Skeletal muscle cell (primary cell): ENCODE results near the gene TEX9.
A peak's percentile ranks its signal among the peaks of the same experiment; 100 is the strongest.
"Not testable (repeated sequence)": the region's sequence is repeated elsewhere in the genome, so short reads cannot be mapped to it uniquely, and the experiment has no call there.

Experiments used
- DNase-seq: peaks from one replicate; pipeline ENCODE4 v3.0.0-alpha.2; 2010; ENCODE audit warnings: low read depth
- H3K4me3 ChIP-seq: 2 replicates; pipeline ENCODE4 v1.5.1; 2011; ENCODE audit warnings: low read depth, mild to moderate bottlenecking, control low read depth, low read length, moderate library complexity

TEX9 gene

GRCh38 chr15:56365075-56365711 lies at the start of gene TEX9:
Gene TEX9 (plus strand): TSS chr15:56365426. CDS start chr15:56365451, 25 bp downstream.
- peak within 1 kb of the TSS; percentile 90 for H3K4me3 ChIP-seq
- peak; percentile 44 for DNase-seq

DNA sequence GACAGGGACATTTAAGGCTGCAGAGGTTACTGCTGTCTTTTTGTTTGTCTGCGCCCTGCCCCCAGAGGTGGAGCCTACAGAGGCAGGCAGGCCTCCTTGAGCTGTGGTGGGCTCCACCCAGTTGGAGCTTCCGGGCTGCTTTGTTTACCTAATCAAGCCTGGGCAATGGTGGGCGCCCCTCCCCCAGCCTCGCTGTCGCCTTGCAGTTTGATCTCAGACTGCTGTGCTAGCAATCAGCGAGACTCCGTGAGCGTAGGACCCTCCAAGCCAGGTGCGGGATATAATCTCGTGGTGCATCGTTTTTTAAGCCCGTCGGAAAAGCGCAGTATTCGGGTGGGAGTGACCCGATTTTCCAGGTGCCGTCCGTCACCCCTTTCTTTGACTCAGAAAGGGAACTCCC lies 48.7 kb upstream of the TEX9 start:
- DNase-seq, H3K4me3 ChIP-seq: not testable (repeated sequence)

- H3K4me3 ChIP-seq = no peak overlapping the region
- no peak for DNase-seq
These were observed 44.9 kb upstream of the TEX9 start for GRCh38 chr15:56320316-56320715.

DNA sequence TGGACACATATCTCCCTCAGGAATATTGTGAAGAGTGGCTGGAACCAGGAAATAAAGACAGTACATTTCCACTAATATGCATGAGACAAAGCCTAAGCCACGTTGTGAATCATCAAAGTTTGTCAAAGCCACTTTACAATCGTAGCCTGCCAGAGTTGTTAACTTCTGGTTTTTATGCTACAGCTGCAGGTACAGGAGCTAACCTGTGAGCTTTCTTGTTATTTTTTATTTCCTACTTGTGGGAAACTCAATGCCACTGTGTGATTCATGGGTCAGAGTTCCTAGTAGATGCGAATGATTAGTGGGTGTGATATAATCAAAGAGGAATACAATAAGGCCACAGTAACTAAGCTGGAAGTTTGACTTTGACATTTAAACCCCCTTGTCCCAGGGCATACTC lies 44.4 kb upstream of the TEX9 start:
- no peak for DNase-seq
- H3K4me3 ChIP-seq = no peak overlapping the region

DNA sequence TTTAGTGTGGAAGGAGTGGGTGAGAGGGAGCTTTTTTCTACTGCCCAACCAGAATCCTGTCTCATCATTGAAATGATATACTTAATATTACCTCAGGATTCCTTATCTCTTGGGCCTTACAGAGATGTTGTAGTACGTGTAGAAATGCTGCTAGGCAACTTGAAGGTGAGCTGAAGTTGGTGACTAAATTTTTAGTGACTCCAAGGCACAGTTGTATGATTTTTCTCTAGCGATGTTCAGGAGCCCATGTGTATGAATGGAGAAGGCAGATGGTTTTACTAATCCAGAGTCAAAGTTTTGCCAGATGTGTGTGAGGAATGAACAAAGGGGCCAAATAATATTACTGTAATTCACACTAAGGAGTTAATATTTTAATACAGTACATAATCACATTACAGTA lies 42.8 kb upstream of the TEX9 start:
- no peak overlapping the region for H3K4me3 ChIP-seq
- no peak for DNase-seq

DNA sequence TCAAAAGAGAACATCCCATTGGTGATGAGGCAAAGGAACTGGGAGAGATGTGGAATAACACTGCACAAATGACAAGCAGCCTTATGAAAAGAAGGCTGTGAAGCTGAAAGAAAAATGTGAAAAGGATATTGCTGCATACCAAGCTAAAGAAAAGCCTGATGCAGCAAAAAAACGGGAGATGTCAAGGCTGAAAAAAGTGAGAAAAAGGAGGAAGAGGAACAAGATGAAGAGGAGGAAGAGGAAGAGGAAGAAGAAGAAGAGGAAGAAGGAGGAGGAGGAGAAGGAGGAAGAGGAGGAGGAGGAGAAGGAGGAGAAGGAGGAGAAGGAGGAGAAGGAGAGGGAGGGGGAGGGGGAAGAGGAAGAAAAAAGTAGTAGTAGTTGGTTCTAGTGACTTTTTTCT lies 41.8 kb upstream of the TEX9 start:
- DNase-seq = no peak
- no peak overlapping the region for H3K4me3 ChIP-seq

- DNase-seq = no peak
- H3K4me3 ChIP-seq = no peak overlapping the region
These were observed 40.0 kb upstream of the TEX9 start for GRCh38 chr15:56325186-56325585.

GRCh38 chr15:56327721-56328502 lies 37.3 kb upstream of the TEX9 start:
- H3K4me3 ChIP-seq = no peak overlapping the region
- DNase-seq = no peak

DNA sequence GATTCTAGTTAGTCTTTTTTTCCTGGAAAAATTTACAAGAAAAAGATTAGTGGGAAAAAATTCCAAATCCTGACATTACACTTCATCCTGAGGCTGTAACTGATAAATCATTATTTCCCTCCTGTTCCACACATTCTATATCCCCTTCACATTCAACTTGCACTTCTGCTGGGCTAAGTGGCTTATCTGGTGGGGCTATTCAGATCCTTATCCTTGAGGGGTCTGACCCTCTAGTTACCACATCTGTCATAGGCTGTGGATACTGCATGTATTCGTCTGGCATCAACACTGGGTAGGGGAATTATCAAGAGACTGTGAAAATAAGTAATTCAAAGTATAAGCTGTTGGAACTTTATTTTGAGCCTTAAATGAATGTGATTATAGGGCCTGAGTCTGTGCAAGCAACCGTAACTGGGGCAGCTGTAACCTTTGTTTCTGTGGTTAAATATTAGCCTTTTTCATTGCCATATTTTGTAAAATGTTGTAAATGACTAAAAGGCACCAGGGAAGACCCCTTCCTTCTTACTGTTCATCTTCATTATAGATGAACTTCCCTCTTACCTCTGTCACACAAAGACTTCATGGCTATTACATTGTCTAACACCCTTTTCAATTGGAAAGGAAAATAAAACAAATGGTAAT lies 28.0 kb upstream of the TEX9 start:
- no peak overlapping the region for H3K4me3 ChIP-seq
- DNase-seq = no peak

DNA sequence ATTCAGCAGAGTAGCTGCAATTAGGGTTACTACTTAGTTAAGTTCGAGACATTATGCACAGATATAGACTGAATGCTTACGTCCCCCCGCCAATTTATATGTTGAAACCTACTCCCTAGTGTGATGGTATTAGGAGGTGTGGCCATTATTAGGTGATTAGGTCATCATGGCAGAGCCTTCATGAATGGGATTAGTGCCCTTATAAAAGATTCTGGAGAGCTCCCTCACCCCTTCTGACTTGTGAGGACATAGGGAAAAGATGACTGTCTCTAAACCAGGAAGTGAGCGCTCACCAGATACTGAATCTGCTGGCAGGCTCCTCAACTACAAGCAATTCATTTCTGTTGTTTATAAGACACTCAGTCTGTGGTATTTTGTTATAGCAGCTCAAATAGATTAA lies 25.6 kb upstream of the TEX9 start:
- no peak for DNase-seq

DNA sequence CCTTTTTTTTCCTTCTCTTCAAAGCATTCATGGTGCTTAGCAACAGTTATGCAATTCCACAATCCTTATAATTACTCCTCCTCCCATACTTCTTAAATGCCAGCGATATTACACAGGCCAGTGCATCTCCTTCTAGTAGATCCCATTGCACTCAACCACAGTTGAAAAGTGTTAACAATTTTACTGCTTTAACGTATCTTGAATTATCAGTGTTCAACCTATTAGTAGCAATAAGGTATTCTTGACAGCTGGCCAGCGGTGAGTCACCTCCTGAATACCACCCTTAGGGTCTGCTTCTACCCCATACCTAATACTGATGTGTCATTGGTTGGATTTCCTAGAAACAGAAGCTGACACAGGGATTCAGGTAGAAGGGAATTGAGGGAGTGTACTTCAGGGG lies 24.0 kb upstream of the TEX9 start:
- no peak for DNase-seq
- no peak overlapping the region for H3K4me3 ChIP-seq

More for the DNA sequence above, 25.6 kb upstream of the TEX9 start:
- no peak overlapping the region for H3K4me3 ChIP-seq

DNA sequence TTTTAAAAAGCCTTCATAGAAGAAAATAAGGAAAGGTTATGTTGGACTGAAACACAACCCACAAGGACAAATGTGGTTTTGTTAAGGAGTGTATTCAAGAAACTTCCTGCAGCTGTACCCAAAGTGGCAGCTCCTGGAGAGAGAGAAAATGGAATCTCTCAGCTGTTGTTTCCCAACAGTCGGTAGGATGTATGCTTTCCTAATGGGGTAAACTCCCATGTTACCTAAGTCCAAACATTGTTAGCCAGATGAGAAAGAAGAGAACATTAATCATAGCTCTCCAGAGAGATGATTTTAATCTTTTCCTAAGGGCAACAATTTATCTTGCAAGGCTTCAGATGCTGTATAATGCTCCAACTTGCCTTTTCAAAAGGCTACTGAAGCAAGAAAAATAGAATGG lies 22.6 kb upstream of the TEX9 start:
- peak; percentile 25 for DNase-seq
- H3K4me3 ChIP-seq = no peak overlapping the region

GRCh38 chr15:56343879-56344278 lies 21.3 kb upstream of the TEX9 start:
- no peak overlapping the region for H3K4me3 ChIP-seq

GRCh38 chr15:56344336-56344735 lies 20.9 kb upstream of the TEX9 start:
- DNase-seq = no peak
- H3K4me3 ChIP-seq = no peak overlapping the region

More at GRCh38 chr15:56343879-56344278, 21.3 kb upstream of the TEX9 start:
- DNase-seq = no peak

GRCh38 chr15:56346414-56346813 lies 18.8 kb upstream of the TEX9 start:
- DNase-seq = no peak
- H3K4me3 ChIP-seq = no peak overlapping the region

DNA sequence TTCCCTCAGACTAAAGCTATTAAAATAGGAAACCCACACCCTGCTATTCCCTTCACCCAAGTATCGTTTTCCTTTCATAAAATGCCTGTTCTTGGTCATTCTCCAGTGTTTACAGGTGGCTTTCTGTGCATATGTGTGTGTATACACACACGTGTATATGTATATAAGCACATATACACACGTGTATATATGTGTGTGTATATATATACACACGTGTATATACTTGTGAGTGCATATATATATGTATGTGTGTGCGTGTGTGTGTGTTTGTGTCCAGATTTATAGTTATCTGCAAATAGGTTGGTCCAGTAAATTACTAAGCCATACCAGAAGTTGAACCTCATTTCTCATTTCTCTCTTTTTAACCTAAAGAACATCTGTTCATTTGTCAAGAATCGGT lies 15.7 kb upstream of the TEX9 start:
- no peak for DNase-seq
- no peak overlapping the region for H3K4me3 ChIP-seq

DNA sequence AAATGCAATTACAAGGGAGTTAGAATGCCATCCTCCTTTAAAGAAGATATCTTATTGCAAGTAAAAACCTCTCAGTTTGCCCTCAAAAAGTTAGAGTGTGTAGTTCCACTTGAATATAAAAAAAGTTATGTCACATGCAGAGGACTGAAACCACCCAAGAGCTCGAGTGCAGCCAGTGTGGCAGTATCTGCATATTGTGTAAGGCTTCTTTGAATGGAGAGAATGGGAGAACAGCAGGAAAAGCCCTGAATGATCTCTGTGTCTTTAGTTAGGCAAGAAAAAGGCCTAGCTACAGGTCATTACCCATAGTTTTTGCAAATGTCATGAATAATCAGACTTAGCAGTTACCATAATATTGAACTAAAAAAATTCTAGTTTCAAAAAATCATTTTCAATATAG lies 13.9 kb upstream of the TEX9 start:
- no peak overlapping the region for H3K4me3 ChIP-seq
- no peak for DNase-seq

DNA sequence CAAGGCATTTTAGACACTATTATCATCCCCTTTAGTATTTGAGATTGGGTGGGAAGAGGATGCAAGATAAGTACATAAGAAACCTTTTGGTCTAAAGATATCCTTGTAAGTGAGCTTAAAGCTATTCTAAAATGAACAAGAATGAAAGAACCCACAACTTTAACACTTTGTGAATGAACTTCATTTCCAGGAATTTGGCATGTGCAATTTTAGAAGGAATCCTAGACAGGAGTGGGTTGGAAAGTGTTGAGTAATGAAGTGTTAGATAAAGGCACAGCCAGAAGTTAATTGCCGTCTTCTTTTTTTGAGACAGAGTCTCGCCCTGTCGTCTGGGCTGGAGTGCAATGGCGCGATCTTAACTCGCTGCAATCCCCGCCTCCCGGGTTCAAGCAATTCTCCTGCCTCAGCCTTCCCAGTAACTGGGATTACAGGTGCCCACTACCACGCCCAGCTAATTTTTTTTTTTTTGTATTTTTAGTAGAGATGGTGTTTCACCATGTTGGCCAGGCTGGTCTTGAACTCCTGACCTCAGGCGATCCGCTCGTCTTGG lies 13.2 kb upstream of the TEX9 start:
- H3K4me3 ChIP-seq = no peak overlapping the region
- DNase-seq = no peak

GRCh38 chr15:56353119-56353518 lies 12.1 kb upstream of the TEX9 start:
- H3K4me3 ChIP-seq = no peak overlapping the region
- no peak for DNase-seq

DNA sequence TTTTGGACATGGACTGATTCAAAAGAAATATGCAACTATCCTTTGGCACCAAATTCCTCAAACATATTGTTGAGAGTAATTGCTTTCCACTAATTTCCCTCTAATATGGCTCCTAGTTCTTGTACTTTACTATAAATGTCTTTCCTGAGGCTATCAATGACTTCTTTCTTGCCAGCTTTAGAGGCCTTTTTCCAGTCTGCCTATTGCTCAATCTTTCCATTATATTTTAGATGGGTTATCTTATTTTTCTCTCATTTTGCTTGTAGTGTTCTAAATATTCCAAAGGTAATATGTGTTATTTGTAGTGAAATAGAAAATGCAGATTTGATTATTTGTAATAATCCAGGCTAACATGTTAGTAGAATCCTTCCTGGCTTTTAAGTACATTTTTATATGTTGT lies 11.5 kb upstream of the TEX9 start:
- no peak overlapping the region for H3K4me3 ChIP-seq
- no peak for DNase-seq
